ENCODE measurements around the gene JAKMIP2.

DNA sequence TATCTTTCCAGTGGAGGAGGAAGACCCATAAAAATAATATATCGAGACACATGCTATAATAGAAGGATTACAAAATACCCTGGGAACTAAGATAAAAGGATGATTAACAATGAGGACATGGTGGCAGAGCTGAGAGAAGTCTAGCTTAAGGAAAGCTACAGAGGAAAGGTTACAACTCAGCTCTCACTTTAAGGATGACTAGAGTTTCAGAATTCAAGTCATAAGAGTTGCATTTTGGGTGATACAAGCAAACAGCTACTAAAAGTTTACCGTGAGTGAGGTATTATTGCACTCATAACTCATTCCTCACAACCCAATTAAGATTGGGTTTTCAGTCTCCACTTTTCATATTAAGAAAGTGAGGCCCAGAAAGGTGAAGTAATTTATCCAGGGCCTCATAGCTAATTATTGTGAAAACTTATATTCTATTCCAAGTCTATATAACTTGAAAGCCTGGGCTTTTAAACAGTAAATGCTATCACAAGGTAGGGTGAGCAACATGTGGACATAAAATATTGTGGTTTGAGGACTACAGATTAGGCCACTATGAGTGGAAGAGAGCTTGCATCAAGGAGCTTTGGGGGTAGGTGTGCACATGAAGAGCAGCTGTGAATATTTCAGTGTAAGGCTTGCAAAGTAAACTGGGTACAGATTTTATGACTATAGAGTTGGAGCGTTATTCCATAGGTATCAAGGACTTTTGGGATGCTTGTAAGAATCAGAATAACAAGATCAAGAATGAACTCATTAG is 28.0 kb downstream of the JAKMIP2 start:
- no peak for TF ChIP-seq EZH2 (IDR thresholded peaks at IDR 0.05; ENCODE audit: insufficient read depth, poor library complexity, severe bottlenecking)
- TF ChIP-seq EZH2phosphoT487 (IDR thresholded peaks at IDR 0.05; ENCODE audit: insufficient read depth, low read depth): no peak

Measured in GM23248 (cell line).